Body of pancreas (tissue), 4 donors: ENCODE measurements around the gene SBK3. TPM values are rescaled to one million over a fixed set of nuclear protein-coding genes. Genes with fewer than 3 reads are reported as not detected.

Source experiments
- ATAC-seq: fragments of 150-250 bp; one replicate; pipeline ENCODE4 v1.9.1; 2016
- DNase-seq, 4 donors: peaks; one replicate each; pipeline ENCODE4 v3.0.0-alpha.2; 2019
- H3K27ac ChIP-seq, 4 donors: fragments of 200-600 bp; sonication (generic); 1 replicate in 3 of 4; 2 replicates in 1 of 4; pipeline versions ENCODE4 v1.5.1 to v1.6.1; 2016 to 2019; ENCODE audit warnings: mild to moderate bottlenecking in 1 of 4, mixed read lengths in 1 of 4, moderate library complexity in 1 of 4
- H3K27me3 ChIP-seq, 2 donors: fragments of 200-600 bp; sonication (generic); one replicate each; pipeline ENCODE4 v1.6.0; 2016; ENCODE audit warnings: mild to moderate bottlenecking in 1 of 2
- H3K36me3 ChIP-seq, 2 donors: fragments of 200-600 bp; sonication (generic); replicated peaks in 1 of 2; 2 replicates each; pipeline ENCODE4 v1.5.1; 2016; ENCODE audit warnings: low read depth in 2 of 2; ENCODE audit not compliant: insufficient read depth in 1 of 2
- H3K4me1 ChIP-seq: fragments of 200-600 bp; sonication (generic); one replicate; pipeline ENCODE4 v1.6.0; 2016
- H3K4me3 ChIP-seq, 2 donors: fragments of 200-600 bp; sonication (generic); 1 replicate in 1 of 2; 2 replicates in 1 of 2; pipeline ENCODE4 v1.5.1; 2016 to 2019
- H3K9me3 ChIP-seq, 3 donors: fragments of 200-600 bp; sonication (generic); 1 replicate in 2 of 3; 2 replicates in 1 of 3; pipeline ENCODE4 v1.5.1; 2016
- POLR2A ChIP-seq, 3 donors: fragments of 450-650 bp; IDR thresholded peaks; one replicate each; pipeline ENCODE4 v1.6.1; 2016; ENCODE audit warnings: antibody characterized with exemption in 3 of 3, mild to moderate bottlenecking in 2 of 3
- WGBS, 2 donors: methylation state at CpG; one replicate each; pipeline ENCODE4 v1.1.5; 2017; 5-methylcytosine and 5-hydroxymethylcytosine counted together
- intact Hi-C: fragments of 100-400 bp; cut with DNase I; formaldehyde crosslinking; loops from one replicate; pipeline ENCODE4 v1.15.1; 2023
- total RNA-seq, 2 donors: library from RNA; depleted of rRNA; stranded (reverse); fragments of >200 nt; gene quantifications; one replicate each; pipeline ENCODE4 v1.1.0, GENCODE V29; 2016
- TF ChIP-seq, protein P1 (sequence below), 7 experiments: fragments of 450-650 bp in 4 of 7; fragments of 200-600 bp in 3 of 7; sonication (generic) in 3 of 7; IDR thresholded peaks; one replicate each; pipeline ENCODE4 v1.5.1; 2016 to 2019; ENCODE audit warnings: antibody characterized with exemption in 7 of 7

Gene SBK3
- total RNA-seq, 2 donors from 2014 or later, result not detected

DNA sequence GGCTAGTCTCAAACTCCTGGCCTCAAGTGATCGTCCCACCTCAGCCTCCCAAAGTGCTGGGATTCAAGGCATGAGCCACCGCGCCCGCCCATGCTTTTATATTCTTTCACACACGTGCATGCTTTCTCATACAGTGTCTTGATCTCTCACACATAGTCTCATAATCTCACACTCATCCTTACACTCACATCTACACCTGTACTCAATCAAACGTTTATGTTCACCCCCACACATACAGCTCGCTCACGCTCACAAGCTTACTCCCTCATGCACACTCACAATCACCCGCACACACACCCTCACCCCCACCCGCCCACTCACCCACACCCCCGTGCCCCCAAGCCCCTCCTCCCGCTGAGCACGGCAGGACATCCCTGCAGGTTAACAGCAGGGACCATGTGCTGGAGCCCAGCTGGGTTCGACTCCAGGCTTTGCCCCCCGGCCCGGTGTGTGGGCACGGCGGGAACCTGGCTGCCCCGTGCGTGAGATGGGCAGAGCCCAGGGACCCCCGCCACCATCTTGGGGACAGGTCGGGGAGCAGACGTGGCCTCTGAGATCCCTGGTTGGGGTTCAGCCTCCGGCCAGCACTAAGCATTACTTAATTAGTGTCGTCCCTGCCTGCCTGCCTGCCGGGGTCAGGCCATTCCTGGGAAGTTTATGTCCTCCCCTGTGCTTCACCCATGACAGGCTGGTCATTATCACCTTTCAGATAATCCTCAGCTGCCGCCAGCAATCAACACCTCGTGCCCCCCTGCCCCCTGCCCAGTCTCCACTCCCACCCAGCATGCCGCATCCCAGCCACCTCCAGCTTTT is 19.8 kb downstream of the SBK3 start:
- Histone ChIP-seq H3K4me1 (peaks cover 10% of the 10 kb centered on the region), H3K9me3 (no peaks in the 10 kb centered on the region), H3K36me3 (no peaks in the 10 kb centered on the region), H3K27me3 (no peaks in the 10 kb centered on the region), H3K4me3 (no peak overlapping the region), H3K27ac (no peak overlapping the region)
- WGBS, 2 donors, result 38 to 42% methylated on average over 17 to 22 of the region's 29 CpGs
- DNase-seq (no peak), ATAC-seq (no peak)
- intact Hi-C loops, result no loop called here
- TF ChIP-seq POLR2A (IDR thresholded peaks at IDR 0.05), result no peak
- TF ChIP-seq, protein P1, sequence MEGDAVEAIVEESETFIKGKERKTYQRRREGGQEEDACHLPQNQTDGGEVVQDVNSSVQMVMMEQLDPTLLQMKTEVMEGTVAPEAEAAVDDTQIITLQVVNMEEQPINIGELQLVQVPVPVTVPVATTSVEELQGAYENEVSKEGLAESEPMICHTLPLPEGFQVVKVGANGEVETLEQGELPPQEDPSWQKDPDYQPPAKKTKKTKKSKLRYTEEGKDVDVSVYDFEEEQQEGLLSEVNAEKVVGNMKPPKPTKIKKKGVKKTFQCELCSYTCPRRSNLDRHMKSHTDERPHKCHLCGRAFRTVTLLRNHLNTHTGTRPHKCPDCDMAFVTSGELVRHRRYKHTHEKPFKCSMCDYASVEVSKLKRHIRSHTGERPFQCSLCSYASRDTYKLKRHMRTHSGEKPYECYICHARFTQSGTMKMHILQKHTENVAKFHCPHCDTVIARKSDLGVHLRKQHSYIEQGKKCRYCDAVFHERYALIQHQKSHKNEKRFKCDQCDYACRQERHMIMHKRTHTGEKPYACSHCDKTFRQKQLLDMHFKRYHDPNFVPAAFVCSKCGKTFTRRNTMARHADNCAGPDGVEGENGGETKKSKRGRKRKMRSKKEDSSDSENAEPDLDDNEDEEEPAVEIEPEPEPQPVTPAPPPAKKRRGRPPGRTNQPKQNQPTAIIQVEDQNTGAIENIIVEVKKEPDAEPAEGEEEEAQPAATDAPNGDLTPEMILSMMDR (IDR thresholded peaks at IDR 0.05), result no peak

DNA sequence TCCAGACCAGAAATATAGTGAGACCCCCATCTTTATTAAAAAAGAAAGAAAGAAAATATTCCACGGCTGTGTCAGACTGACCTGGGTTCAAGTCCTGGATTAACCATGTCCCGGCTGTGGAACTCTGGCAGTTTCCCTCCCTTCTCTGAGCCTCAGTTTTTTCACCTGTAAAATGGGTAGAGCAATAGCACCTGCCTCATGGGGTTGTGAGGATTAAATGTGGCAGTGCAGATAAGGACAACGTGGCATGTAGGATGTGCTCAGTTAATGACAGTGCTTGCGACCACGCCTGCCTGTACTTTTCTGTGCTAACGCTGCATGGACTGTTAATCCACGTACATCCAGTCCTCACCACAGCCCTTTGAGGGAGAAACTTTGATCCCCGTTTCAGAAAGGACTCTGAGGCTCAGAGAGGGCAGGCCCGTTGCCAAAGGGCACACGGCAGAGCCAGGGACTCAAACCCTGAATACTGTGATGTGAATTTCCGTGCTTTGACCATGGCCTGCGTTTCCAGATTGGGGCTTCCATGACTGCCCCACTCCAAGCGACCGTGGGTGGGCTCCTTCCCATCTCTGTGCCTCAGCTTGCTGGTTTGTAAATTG is 24.6 kb downstream of the SBK3 start:
- DNase-seq (no peak), ATAC-seq (no peak)
- Histone ChIP-seq H3K4me1 (peaks cover 5% of the 10 kb centered on the region), H3K27me3 (no peaks in the 10 kb centered on the region), H3K36me3 (no peaks in the 10 kb centered on the region), H3K4me3 (no peak overlapping the region), H3K9me3 (no peaks in the 10 kb centered on the region), H3K27ac (no peak overlapping the region)
- intact Hi-C loops, result no loop called here
- no peak for TF ChIP-seq POLR2A (IDR thresholded peaks at IDR 0.05)
- TF ChIP-seq, protein P1 (IDR thresholded peaks at IDR 0.05), result no peak
- 56 to 63% methylated on average over 13 to 14 of the region's 14 CpGs for WGBS, 2 donors

DNA sequence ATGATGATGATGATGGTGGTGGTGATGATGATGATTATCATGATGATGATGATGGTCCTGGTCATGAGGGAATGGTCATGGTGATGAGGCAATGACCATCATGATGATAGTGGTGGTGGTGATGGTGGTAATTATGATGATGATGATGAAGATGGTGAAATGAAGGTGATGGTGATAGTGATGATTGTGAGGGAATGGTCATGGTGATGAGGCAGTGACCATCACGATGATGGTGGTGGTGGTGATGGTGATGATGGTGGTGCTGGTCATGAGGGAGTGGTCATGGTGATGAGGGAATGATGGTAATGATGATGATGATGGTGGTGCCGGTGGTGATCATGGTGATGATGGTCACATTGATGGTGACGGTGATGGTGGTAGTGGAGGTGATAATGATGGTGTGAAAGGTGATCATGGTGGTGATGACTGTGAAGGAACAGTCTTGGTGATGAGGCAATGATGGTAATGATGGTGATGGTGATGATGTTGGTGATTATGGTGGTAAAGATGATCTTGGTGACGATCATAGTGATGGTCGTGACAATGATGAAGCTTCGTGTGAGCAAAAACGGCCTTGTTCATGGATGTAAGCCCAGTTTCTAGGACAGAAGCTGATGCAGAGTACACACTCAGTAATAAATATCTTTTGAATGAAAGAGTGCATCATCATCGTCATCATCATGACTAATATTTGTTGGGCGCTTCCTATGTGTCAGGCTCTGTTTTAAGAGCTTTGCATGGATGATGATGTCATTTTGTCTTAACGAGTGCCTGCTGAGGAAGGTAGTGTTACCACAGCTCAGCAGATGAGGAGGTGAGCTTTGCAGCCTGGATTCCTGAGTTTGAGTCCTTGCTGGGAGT is 25.7 kb downstream of the SBK3 start:
- peaks cover 4% of the 10 kb centered on the region for H3K4me1 ChIP-seq
- intact Hi-C loops, result loop anchor here (5.0 kb wide), 2 partner anchors 93 to 113 kb away; no protein-coding TSS in a partner anchor
- no peaks in the 10 kb centered on the region for H3K9me3 ChIP-seq
- H3K36me3 ChIP-seq, result no peaks in the 10 kb centered on the region
- DNase-seq, result no peak
- TF ChIP-seq, protein P1 (IDR thresholded peaks at IDR 0.05), result no peak
- no peak for TF ChIP-seq POLR2A (IDR thresholded peaks at IDR 0.05)
- no peak for ATAC-seq
- peaks cover 0 to 3% of the 10 kb centered on the region in 2 donors for H3K27me3 ChIP-seq
- 77 to 80% methylated on average over 10 of the region's 10 CpGs for WGBS, 2 donors
- no peak overlapping the region for H3K27ac ChIP-seq
- H3K4me3 ChIP-seq, result no peak overlapping the region

DNA sequence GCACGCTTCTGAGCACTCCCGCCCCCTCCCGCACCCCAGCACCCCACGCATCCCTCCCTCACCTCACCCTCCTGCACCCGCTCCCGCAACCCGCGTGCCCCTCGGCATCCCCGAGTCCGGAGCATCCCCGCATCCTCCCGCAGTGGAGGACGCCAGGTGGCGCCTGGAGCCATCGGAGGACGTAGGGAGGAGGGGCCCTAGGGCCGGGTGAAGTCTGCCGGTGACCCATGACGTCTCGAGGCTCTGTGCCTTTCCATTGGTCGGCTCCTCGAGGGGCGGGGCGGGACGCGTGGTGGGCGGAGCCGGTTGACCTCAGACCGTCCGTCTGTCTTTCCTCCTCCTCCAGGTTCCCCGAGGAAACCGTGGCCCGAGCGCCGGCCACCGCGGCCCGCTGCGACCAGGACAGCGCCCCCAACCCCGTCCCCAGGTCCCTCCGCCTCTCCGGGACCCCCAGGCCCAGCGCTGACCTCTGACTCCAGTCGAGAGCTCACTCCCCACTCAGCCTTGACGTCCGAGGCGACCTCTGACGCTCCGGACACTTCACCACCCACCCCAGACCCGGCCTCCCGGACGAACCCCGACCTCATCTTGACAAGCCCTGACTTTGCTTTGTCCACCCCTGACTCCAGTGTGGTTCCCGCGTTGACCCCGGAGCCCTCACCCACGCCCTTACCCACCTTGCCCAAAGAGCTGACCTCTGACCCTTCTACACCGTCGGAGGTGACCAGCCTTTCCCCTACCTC is 28.3 kb downstream of the SBK3 start:
- Histone ChIP-seq H3K36me3 (no peaks in the 10 kb centered on the region), H3K9me3 (no peaks in the 10 kb centered on the region), H3K4me3 (peak overlapping the region in 1 of 2 donors; percentile 0), H3K4me1 (peaks cover 4% of the 10 kb centered on the region), H3K27ac (peak overlapping the region; percentile 46 to 82 (median 74)), H3K27me3 (peaks cover 0 to 5% of the 10 kb centered on the region in 2 donors)
- TF ChIP-seq, protein P1 (IDR thresholded peaks at IDR 0.05), result peak; percentile 77 to 98 (median 96)
- TF ChIP-seq POLR2A (IDR thresholded peaks at IDR 0.05), result peak in 2 of 3 donors; percentile 39 to 58
- peak; percentile 95 to 97 (median 96) for DNase-seq
- peak; percentile 100 for ATAC-seq
- intact Hi-C loops, result loop anchor here (5.0 kb wide), 2 partner anchors 95 to 115 kb away; no protein-coding TSS in a partner anchor
- WGBS, 2 donors, result 6 to 32% methylated on average over 12 to 56 of the region's 61 CpGs
